Breast epithelium (tissue), 3 donors: ENCODE measurements around the gene RSPH4A.

Experiments
- CTCF ChIP-seq, 3 donors: fragments of 450-650 bp; IDR thresholded peaks; one replicate each; pipeline ENCODE4 v1.5.1; 2016 to 2017; ENCODE audit warnings: antibody characterized with exemption in 3 of 3, mild to moderate bottlenecking in 3 of 3, moderate library complexity in 3 of 3
- POLR2A ChIP-seq: fragments of 450-650 bp; IDR thresholded peaks from one replicate; pipeline ENCODE4 v1.6.1; 2016; ENCODE audit warnings: antibody characterized with exemption, mild to moderate bottlenecking, moderate library complexity
- POLR2AphosphoS5 ChIP-seq, 3 donors: sonication (generic); formaldehyde crosslinking; IDR thresholded peaks; one replicate each; pipeline ENCODE4 v1.6.1; 2017; ENCODE audit warnings: antibody characterized with exemption in 3 of 3

- no peak for TF ChIP-seq CTCF (IDR thresholded peaks at IDR 0.05)
- TF ChIP-seq POLR2A: no peak
- TF ChIP-seq POLR2AphosphoS5 (IDR thresholded peaks at IDR 0.05): no peak
These were observed 29.5 kb upstream of the RSPH4A start for GRCh38 chr6:116586738-116587137.
